CD4-positive, alpha-beta memory T cell (primary cell): ENCODE results near the gene AAMDC. TPM values are rescaled to one million over a fixed set of nuclear protein-coding genes. Genes with fewer than 3 reads are reported as not detected.
"Not testable (repeated sequence)": the region's sequence is repeated elsewhere in the genome, so short reads cannot be mapped to it uniquely, and the experiment has no call there.

ENCODE experiments used
- CTCF ChIA-PET: fragments of 350-600 bp; sonication (Branson Sonifier 250); formaldehyde crosslinking; loops from one replicate; lab custom pipeline; 2021; ENCODE audit warnings: inconsistent platforms; ENCODE audit not compliant: partially characterized antibody; lab: Charles Lee
- POLR2A ChIA-PET: fragments of 350-600 bp; sonication (Branson Sonifier 250); formaldehyde crosslinking; loops from one replicate; lab custom pipeline; 2021; ENCODE audit not compliant: partially characterized antibody; lab: Charles Lee
- DNase-seq, 5 donors: peaks; one replicate each; pipeline versions ENCODE4 v3.0.0 to v3.0.0-alpha.2; 2020 to 2022; ENCODE audit warnings: mixed read lengths in 1 of 5
- H3K27ac ChIP-seq: one replicate; pipeline ENCODE4 v1.7.0; 2013; ENCODE audit warnings: low read depth, low read length
- H3K27me3 ChIP-seq: 2 replicates; pipeline ENCODE4 v1.7.0; 2013; ENCODE audit warnings: mild to moderate bottlenecking, low read length, moderate library complexity; ENCODE audit not compliant: insufficient read depth
- H3K36me3 ChIP-seq: 2 replicates; pipeline ENCODE4 v1.7.0; 2013; ENCODE audit warnings: mild to moderate bottlenecking, low read length, moderate library complexity; ENCODE audit not compliant: insufficient read depth
- H3K4me1 ChIP-seq: 2 replicates; pipeline ENCODE4 v1.7.0; 2013; ENCODE audit warnings: mild to moderate bottlenecking, low read length, moderate library complexity; ENCODE audit not compliant: insufficient read depth
- H3K4me3 ChIP-seq, 2 donors: one replicate each; pipeline ENCODE4 v1.7.0; 2013; ENCODE audit warnings: low read length in 2 of 2, mild to moderate bottlenecking in 1 of 2
- H3K9me3 ChIP-seq, 2 donors: one replicate each; pipeline ENCODE4 v1.7.0; 2013; ENCODE audit warnings: low read length in 2 of 2, control low read depth in 1 of 2; ENCODE audit not compliant: control insufficient read depth in 1 of 2
- H3K27ac Mint-ChIP-seq, 7 donors: one replicate each; pipeline ENCODE4 v1.8.0; 2020 to 2021; ENCODE audit warnings: mixed read lengths in 7 of 7, mild to moderate bottlenecking in 6 of 7, inconsistent platforms in 3 of 7, moderate library complexity in 3 of 7
- H3K27me3 Mint-ChIP-seq, 2 donors: one replicate each; pipeline ENCODE4 v1.8.0; 2020 to 2021; ENCODE audit warnings: mixed read lengths in 2 of 2
- H3K36me3 Mint-ChIP-seq, 2 donors: one replicate each; pipeline ENCODE4 v1.8.0; 2020 to 2021; ENCODE audit warnings: mixed read lengths in 2 of 2, inconsistent platforms in 1 of 2, mild to moderate bottlenecking in 1 of 2
- H3K4me1 Mint-ChIP-seq, 4 donors: one replicate each; pipeline ENCODE4 v1.8.0; 2020 to 2021; ENCODE audit warnings: mixed read lengths in 4 of 4, mild to moderate bottlenecking in 1 of 4
- H3K4me3 Mint-ChIP-seq, 8 donors: one replicate each; pipeline ENCODE4 v1.8.0; 2020 to 2021; ENCODE audit warnings: mixed read lengths in 8 of 8, mild to moderate bottlenecking in 7 of 8, moderate library complexity in 6 of 8, inconsistent platforms in 3 of 8
- H3K9me3 Mint-ChIP-seq, 8 donors: one replicate each; pipeline ENCODE4 v1.8.0; 2020 to 2021; ENCODE audit warnings: mixed read lengths in 8 of 8, mild to moderate bottlenecking in 5 of 8, inconsistent platforms in 3 of 8, moderate library complexity in 1 of 8
- intact Hi-C: fragments of 100-400 bp; cut with micrococcal nuclease; formaldehyde crosslinking; loops from one replicate; pipeline ENCODE4 v1.15.1; 2023
- polyA plus RNA-seq, 2 donors: library from polyadenylated mRNA; unstranded; fragments of 300-500 nt; fragmentation: Illumina TruSeq; gene quantifications; one replicate each; pipeline ENCODE4 v1.2.3, GENCODE V29; 2021
- total RNA-seq, 2 experiments: library from RNA; stranded (reverse); gene quantifications; one replicate each; pipeline ENCODE4 v1.2.3, GENCODE V29; 2021

Gene AAMDC
- total and polyA plus RNA-seq, 4 experiments from 2014 or later, result 7.6 to 36.7 (median 18.5) TPM

DNA sequence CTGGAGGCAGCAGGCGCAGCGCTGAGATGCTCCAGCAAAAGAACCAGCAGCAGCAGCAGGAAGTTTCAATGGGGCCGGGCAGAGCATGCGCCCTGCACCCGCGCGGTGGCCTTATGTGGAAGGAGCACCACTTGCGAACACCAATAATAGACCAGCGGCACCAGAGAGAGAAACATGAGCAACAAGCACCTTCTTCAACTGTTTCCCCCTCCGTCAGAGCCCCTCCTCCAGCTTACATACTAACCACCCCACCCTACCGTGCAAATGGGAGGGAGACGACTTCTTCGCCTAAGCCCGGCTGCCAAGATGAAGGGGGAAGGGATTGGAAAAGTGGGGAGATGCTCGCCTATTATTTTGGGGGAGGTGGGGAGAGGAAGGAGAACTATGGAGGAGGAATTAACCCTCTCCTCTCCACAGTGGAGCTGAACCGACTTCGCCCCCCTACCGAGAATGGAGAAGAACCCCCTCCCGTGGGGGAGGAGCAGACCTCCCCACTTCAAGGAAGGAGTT, 1.5 kb upstream of the AAMDC start:
- peak; percentile 80 to 91 (median 83) for DNase-seq
- H3K4me1 Mint-ChIP-seq, result peaks cover 34 to 57% (median 47%) of the 10 kb centered on the region in 4 donors
- H3K36me3 Mint-ChIP-seq, result peaks cover 4 to 23% of the 10 kb centered on the region in 2 donors

GRCh38 chr11:77819921-77820564, 901 bp upstream of the AAMDC start:
- Histone ChIP-seq H3K9me3 (no peaks in the 10 kb centered on the region), H3K4me3 (peak overlapping the region; percentile 96 to 100), H3K27me3 (no peaks in the 10 kb centered on the region), H3K27ac (peak overlapping the region; percentile 88), H3K4me1 (peaks cover 52% of the 10 kb centered on the region), H3K36me3 (no peaks in the 10 kb centered on the region)
- intact Hi-C loops, result loop anchor here (1.0 to 2.0 kb wide), 6 partner anchors 43 to 773 kb away; partner anchors contain the start of genes CLNS1A, KCTD21, NARS2 and USP35
- CTCF ChIA-PET, result interaction anchor here (1.1 to 1.9 kb wide), 3 partner anchors 14 to 174 kb away, joined by 3 to 7 read pairs (median 6); partner anchors contain the start of gene INTS4
- Mint-ChIP-seq H3K4me3 (peak overlapping the region; percentile 98 to 100 (median 99)), H3K36me3 (peaks cover 0 to 23% of the 10 kb centered on the region in 2 donors), H3K4me1 (peaks cover 31 to 57% (median 42%) of the 10 kb centered on the region in 4 donors), H3K9me3 (no peaks in the 10 kb centered on the region), H3K27ac (peak overlapping the region; percentile 92 to 98 (median 96)), H3K27me3 (no peaks in the 10 kb centered on the region)
- DNase-seq, result peak in 1 of 5 donors; percentile 68
- POLR2A ChIA-PET, result interaction anchor here (0.6 to 4.0 kb wide), 9 partner anchors 49 to 744 kb away, joined by 3 to 62 read pairs (median 5); partner anchors contain the start of genes CLNS1A, GAB2, INTS4 and NDUFC2

More for the DNA sequence above, 1.5 kb upstream of the AAMDC start:
- Histone ChIP-seq H3K27me3 (no peaks in the 10 kb centered on the region), H3K9me3 (no peaks in the 10 kb centered on the region), H3K27ac (peak overlapping the region; percentile 88), H3K36me3 (peaks cover 3% of the 10 kb centered on the region), H3K4me3 (peak overlapping the region; percentile 96 to 100), H3K4me1 (peaks cover 56% of the 10 kb centered on the region)
- H3K4me3 Mint-ChIP-seq, result peak overlapping the region; percentile 96 to 100 (median 99)
- H3K9me3 Mint-ChIP-seq, result peaks cover 0 to 3% (median 0%) of the 10 kb centered on the region in 8 donors
- CTCF ChIA-PET, result interaction anchor here (1.1 to 1.9 kb wide), 3 partner anchors 13 to 175 kb away, joined by 3 to 7 read pairs (median 6); partner anchors contain the start of gene INTS4
- H3K27me3 Mint-ChIP-seq, result no peaks in the 10 kb centered on the region
- intact Hi-C loops, result loop anchor here (2.0 kb wide), 1 partner anchor 43 kb away; no protein-coding TSS in a partner anchor
- peak overlapping the region; percentile 91 to 98 (median 96) for H3K27ac Mint-ChIP-seq
- POLR2A ChIA-PET, result interaction anchor here (1.0 to 4.0 kb wide), 9 partner anchors 9 to 745 kb away, joined by 3 to 62 read pairs (median 5); partner anchors contain the start of genes GAB2, INTS4 and NDUFC2

DNA sequence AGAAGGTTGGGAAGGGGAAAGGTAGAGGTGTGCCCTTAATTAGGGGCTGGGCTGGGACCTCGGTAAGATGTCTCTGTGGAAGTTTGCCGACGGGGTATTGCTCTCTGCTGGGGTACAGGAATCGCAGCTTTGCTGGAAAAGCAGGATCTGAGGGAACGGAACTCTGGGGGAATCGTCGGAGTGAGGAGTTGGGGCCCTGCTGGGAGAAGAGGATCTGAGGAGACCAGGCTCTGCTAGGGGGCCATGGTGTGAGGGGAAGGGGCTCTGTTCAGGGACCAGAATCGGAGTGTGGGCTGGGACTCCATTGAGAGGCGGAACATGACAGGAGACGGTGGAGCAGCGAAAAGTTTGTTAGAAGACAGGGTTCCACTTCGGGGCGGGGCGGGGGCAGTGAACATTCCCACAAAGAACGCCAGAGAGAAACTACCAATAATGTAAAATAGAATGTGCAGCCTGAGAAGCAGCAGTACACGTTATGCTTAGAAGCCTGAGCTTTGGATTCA, 456 bp downstream of the AAMDC start:
- Mint-ChIP-seq H3K27me3 (no peaks in the 10 kb centered on the region), H3K4me1 (peaks cover 26 to 45% (median 34%) of the 10 kb centered on the region in 4 donors), H3K9me3 (no peaks in the 10 kb centered on the region), H3K36me3 (peaks cover 0 to 21% of the 10 kb centered on the region in 2 donors), H3K4me3 (peak overlapping the region; percentile 98 to 100 (median 99)), H3K27ac (peak overlapping the region; percentile 91 to 98 (median 96))
- Histone ChIP-seq H3K4me3 (peak overlapping the region; percentile 95 to 96), H3K4me1 (peaks cover 39% of the 10 kb centered on the region), H3K36me3 (no peaks in the 10 kb centered on the region), H3K27me3 (no peaks in the 10 kb centered on the region), H3K27ac (peak overlapping the region; percentile 88), H3K9me3 (no peaks in the 10 kb centered on the region)
- CTCF ChIA-PET, result interaction anchor here (0.7 kb wide), 1 partner anchor 295 kb away, joined by 3 read pairs; no protein-coding TSS in a partner anchor
- POLR2A ChIA-PET, result interaction anchor here (1.4 to 4.0 kb wide), 2 partner anchors 173 to 318 kb away, joined by 3 to 62 read pairs; partner anchors contain the start of genes ALG8 and INTS4
- intact Hi-C loops, result loop anchor here (1.0 to 2.0 kb wide), 5 partner anchors 173 to 775 kb away; partner anchors contain the start of genes INTS4, KCTD21, NARS2 and USP35
- peak in 3 of 5 donors; percentile 3 to 15 (median 14) for DNase-seq

DNA sequence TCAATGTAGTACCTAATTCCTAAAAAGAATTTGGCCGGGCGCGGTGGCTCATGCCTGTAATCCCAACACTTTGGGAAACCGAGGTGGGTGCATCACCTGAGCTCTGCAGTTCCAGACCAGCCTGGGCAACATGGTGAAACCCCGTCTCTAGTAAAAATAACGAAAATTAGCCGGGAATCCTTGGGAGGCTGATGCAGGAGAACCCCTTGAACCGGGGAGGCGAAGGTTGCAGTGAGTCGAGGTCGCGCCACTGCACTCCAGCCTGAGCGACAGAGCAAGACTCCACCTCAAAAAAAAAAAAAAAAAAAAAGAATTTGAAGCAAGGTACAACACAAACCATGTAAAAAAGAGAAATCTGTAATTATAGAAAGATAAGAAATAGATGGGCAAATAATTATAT, 1.2 kb downstream of the AAMDC start:
- CTCF ChIA-PET, result interaction anchor here (0.7 kb wide), 1 partner anchor 294 kb away, joined by 3 read pairs; no protein-coding TSS in a partner anchor
- H3K4me1 Mint-ChIP-seq, result peaks cover 21 to 38% (median 27%) of the 10 kb centered on the region in 4 donors
- H3K4me3 Mint-ChIP-seq, H3K27me3 Mint-ChIP-seq, intact Hi-C loops, H3K9me3 Mint-ChIP-seq, H3K36me3 ChIP-seq, H3K4me3 ChIP-seq, H3K27me3 ChIP-seq, H3K27ac ChIP-seq, H3K9me3 ChIP-seq, DNase-seq: not testable (repeated sequence)
- H3K27ac Mint-ChIP-seq, result peak overlapping the region in 1 of 7 donors; percentile 96
- POLR2A ChIA-PET, result interaction anchor here (1.4 to 4.0 kb wide), 2 partner anchors 173 to 317 kb away, joined by 3 to 62 read pairs; partner anchors contain the start of genes ALG8 and INTS4
- H3K4me1 ChIP-seq, result peaks cover 32% of the 10 kb centered on the region
- peaks cover 0 to 20% of the 10 kb centered on the region in 2 donors for H3K36me3 Mint-ChIP-seq

DNA sequence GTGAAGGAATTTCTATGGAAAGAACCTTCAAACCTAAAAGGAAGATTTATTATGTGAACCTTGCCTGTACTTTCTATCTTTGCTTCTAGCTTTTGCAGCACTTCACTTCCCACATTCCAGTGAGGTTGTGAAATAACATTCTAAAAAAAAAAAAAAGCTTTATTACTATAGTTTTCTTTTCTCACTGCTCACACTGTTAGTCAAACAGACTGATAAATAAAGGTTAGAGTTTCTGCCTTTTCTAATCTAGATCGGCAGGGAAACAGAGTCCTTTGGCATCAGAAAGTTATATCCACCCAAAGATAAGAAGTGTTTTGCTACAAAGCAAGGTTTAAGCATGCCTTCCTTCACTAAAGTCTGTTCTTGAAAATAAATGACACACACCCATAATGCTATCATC, 2.8 kb downstream of the AAMDC start:
- H3K36me3 Mint-ChIP-seq, result peaks cover 0 to 20% of the 10 kb centered on the region in 2 donors
- H3K27me3 Mint-ChIP-seq, result no peaks in the 10 kb centered on the region
- H3K4me1 ChIP-seq, result peaks cover 16% of the 10 kb centered on the region
- H3K27me3 ChIP-seq, result no peaks in the 10 kb centered on the region
- no peak overlapping the region for H3K27ac Mint-ChIP-seq
- no peak overlapping the region for H3K4me3 ChIP-seq
- peaks cover 13 to 24% (median 16%) of the 10 kb centered on the region in 4 donors for H3K4me1 Mint-ChIP-seq
- no peak for DNase-seq
- H3K9me3 ChIP-seq, result no peaks in the 10 kb centered on the region
- ChIA-PET POLR2A (interaction anchor here (1.1 kb wide), 1 partner anchor 171 kb away, joined by 3 read pairs; the partner anchor contains the start of gene INTS4), CTCF (interaction anchor here (0.6 to 1.9 kb wide), 2 partner anchors 89 to 176 kb away, joined by 3 to 4 read pairs; no protein-coding TSS in a partner anchor)
- no peak overlapping the region for H3K4me3 Mint-ChIP-seq
- H3K36me3 ChIP-seq, result no peaks in the 10 kb centered on the region
- no peaks in the 10 kb centered on the region for H3K9me3 Mint-ChIP-seq
- intact Hi-C loops, result no loop called here
- H3K27ac ChIP-seq, result no peak overlapping the region

GRCh38 chr11:77828926-77829325, 8.0 kb downstream of the AAMDC start:
- no peaks in the 10 kb centered on the region for H3K27me3 Mint-ChIP-seq
- no peaks in the 10 kb centered on the region for H3K9me3 ChIP-seq
- CTCF ChIA-PET, result interaction anchor here (1.1 kb wide), 1 partner anchor 217 kb away, joined by 3 read pairs; no protein-coding TSS in a partner anchor
- POLR2A ChIA-PET, result interaction anchor here (0.8 kb wide), 1 partner anchor 10 kb away, joined by 4 read pairs; no protein-coding TSS in a partner anchor
- H3K36me3 ChIP-seq, result no peaks in the 10 kb centered on the region
- no peaks in the 10 kb centered on the region for H3K4me1 ChIP-seq
- no peak for DNase-seq
- H3K27me3 ChIP-seq, result no peaks in the 10 kb centered on the region
- H3K27ac ChIP-seq, result no peak overlapping the region
- intact Hi-C loops, result no loop called here
- H3K36me3 Mint-ChIP-seq, result peaks cover 0 to 4% of the 10 kb centered on the region in 2 donors
- no peak overlapping the region for H3K4me3 ChIP-seq
- H3K4me1 Mint-ChIP-seq, result peaks cover 0 to 5% (median 2%) of the 10 kb centered on the region in 4 donors
- no peaks in the 10 kb centered on the region for H3K9me3 Mint-ChIP-seq
- H3K27ac Mint-ChIP-seq, result no peak overlapping the region
- H3K4me3 Mint-ChIP-seq, result no peak overlapping the region
